Epithelial cell of esophagus (primary cell): ENCODE measurements around the gene SEMA5A.

Experiments
- DNase-seq: peaks from one replicate; pipeline ENCODE4 v3.0.0; 2010; ENCODE audit warnings: low read depth
- H3K4me3 ChIP-seq: 2 replicates; pipeline ENCODE4 v1.5.1; 2011; ENCODE audit warnings: mild to moderate bottlenecking, low read length, control low read depth
- TF ChIP-seq, protein P1 (sequence below): IDR thresholded peaks from 2 replicates; pipeline ENCODE4 v1.5.1; 2011; ENCODE audit warnings: low read depth, mild to moderate bottlenecking, low read length, control low read depth, inconsistent platforms; ENCODE audit not compliant: insufficient read depth; ENCODE audit errors: missing control alignments

The SEMA5A gene

DNA sequence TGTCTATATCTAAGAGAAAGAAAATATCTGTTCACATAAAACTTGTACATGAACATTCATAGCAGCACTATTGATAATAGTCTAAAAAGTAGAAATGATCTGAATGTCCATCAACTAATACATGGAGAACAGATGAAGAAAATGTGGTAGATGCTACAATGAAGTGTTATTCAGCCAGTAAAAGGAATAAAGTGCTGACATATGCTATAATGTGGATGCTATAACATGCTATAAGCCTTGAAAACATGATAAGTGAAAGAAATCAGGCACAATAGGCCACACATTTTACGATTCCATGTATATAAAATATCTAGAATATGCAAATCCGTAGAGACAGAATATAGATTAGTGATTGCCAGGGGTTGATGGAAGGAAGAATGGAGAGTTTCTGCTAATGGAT is 146.8 kb downstream of the SEMA5A start:
- no peak overlapping the region for H3K4me3 ChIP-seq
- TF ChIP-seq, protein P1, sequence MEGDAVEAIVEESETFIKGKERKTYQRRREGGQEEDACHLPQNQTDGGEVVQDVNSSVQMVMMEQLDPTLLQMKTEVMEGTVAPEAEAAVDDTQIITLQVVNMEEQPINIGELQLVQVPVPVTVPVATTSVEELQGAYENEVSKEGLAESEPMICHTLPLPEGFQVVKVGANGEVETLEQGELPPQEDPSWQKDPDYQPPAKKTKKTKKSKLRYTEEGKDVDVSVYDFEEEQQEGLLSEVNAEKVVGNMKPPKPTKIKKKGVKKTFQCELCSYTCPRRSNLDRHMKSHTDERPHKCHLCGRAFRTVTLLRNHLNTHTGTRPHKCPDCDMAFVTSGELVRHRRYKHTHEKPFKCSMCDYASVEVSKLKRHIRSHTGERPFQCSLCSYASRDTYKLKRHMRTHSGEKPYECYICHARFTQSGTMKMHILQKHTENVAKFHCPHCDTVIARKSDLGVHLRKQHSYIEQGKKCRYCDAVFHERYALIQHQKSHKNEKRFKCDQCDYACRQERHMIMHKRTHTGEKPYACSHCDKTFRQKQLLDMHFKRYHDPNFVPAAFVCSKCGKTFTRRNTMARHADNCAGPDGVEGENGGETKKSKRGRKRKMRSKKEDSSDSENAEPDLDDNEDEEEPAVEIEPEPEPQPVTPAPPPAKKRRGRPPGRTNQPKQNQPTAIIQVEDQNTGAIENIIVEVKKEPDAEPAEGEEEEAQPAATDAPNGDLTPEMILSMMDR = no peak
- DNase-seq = no peak

DNA sequence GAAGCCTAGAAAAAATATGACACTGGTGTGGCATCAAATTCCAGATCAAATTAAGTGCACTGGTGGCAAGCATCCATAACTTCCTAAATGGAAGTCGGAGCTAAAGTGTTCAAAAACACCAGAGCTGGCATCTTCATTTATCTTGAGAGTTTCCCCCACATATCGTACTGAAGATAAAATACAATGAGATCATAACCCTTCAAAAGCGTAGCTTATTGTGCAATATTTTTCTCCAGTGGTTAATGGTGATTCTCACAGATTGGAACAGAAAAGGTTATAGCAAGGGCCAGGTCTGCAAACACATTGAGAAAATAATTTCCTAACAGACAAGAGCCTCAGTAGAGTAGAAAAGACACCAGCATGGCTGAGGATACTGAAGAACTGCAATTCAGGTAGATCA is 147.6 kb downstream of the SEMA5A start:
- DNase-seq = no peak
- no peak overlapping the region for H3K4me3 ChIP-seq
- TF ChIP-seq, protein P1 = no peak

DNA sequence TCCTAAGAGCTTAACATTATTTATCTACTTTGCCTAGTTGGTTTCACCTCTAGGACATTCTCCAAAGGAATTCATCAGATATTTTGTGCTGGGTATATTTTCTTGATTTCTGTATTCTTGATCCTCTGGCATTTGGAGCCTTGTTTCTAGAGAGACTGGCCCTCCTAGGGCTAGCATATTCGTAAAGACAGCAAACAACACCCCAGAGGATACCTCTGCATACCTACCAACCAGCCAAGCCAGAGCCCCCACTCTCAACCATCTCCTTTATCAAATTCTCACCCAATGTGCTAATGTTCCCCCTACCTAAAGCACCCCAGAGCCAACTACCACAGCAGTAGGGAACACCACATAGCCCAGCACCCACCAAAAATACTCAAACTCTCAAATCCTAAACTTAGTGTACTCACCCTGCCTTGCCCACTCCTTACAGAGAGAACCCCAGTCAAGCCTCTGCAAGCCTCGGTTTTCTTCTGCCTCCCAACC is 149.5 kb downstream of the SEMA5A start:
- no peak for DNase-seq
- TF ChIP-seq, protein P1 = no peak
- H3K4me3 ChIP-seq = no peak overlapping the region

DNA sequence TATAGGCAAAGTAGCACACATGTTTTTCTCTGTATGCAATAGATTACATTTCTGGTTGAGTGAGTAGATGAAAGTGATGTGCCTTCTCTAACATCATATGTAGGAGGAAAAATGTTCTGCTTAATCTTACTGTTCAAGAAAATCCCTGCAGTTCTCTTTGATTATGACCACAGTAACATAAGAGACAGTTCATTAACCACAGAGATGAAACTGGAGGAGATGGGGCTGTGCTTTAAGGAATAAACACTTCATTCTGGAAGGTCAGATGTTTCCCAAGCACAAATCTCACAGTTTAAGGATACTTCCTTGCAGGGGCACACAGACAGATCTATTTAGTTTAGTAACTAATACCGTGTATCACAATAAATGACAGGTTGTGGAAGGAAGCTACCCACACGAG is 150.2 kb downstream of the SEMA5A start:
- TF ChIP-seq, protein P1 = no peak
- H3K4me3 ChIP-seq = no peak overlapping the region
- no peak for DNase-seq

DNA sequence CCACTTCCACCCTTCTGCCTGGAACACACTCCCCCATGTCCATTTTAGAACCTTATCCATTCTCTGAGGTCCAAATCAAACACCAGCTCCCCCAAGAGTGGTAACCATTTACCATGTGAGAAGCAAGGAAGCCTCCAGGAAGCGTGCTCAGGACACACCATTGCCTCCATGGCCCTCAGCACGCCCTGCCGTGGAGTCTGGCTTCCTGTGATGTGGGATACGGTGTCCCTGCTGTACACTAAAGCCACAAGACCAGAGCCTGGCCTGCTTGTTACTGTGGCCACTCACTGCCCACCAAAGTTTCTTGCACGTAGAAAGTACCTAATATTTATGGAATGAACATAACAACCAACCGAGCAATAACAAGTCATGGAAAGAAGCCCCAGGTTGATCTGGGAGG is 151.7 kb downstream of the SEMA5A start:
- no peak overlapping the region for H3K4me3 ChIP-seq
- TF ChIP-seq, protein P1 = no peak

DNA sequence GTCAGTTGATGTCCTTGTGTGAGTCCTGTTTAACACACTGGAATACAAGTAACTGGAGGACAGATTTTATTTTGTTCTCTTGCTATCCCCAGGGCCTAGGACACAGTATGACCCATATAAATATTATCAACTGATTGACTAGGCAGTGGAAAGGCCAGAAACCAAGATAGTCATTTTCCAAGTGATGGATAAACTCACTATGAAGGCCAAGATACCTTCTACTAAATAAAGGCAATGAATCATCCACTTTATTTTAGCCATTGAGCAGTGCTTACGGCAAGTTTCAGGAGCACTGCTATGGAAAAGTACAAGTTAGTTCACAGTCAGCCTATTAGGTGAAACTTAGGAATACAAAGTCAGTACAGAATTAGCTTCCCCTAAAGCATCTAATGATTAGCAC is 153.2 kb downstream of the SEMA5A start:
- TF ChIP-seq, protein P1 = no peak
- H3K4me3 ChIP-seq = no peak overlapping the region
- DNase-seq = no peak

More for the DNA sequence above, 151.7 kb downstream of the SEMA5A start:
- DNase-seq = no peak

DNA sequence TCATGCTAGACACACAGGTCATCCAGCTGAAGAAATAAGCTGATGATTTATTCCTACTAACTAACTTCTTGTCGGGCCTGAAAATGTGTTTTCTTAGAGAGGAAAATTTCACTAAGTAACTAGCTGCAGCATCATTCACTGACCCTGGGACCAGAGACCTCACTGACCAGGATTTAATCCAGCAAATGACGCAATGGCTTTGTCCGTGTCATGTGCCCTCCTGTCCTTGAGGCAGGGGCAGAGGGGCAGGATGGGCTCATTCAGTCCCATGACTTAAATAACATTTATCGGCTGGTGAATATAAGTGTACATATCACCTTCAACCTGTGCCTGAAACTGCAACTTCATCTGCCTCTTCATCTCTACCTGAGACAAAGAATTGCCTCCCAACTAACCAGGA is 154.8 kb downstream of the SEMA5A start:
- no peak for DNase-seq
- no peak overlapping the region for H3K4me3 ChIP-seq
- TF ChIP-seq, protein P1 = no peak
